ENCODE data around the gene COCH.
A peak's percentile ranks its signal among the peaks of the same experiment; 100 is the strongest.

COCH gene

GRCh38 chr14:30874120-30874998, at the start of gene COCH:
Gene COCH, plus strand, starts transcription at chr14:30874559. Its CDS starts 380 bp downstream, at chr14:30874939.
- peak; percentile 11 for DNase-seq (ENCODE audit: low read depth)

GRCh38 chr14:30826070-30826469, 48.3 kb upstream of the COCH start:
- DNase-seq (ENCODE audit: low read depth): no peak

DNA sequence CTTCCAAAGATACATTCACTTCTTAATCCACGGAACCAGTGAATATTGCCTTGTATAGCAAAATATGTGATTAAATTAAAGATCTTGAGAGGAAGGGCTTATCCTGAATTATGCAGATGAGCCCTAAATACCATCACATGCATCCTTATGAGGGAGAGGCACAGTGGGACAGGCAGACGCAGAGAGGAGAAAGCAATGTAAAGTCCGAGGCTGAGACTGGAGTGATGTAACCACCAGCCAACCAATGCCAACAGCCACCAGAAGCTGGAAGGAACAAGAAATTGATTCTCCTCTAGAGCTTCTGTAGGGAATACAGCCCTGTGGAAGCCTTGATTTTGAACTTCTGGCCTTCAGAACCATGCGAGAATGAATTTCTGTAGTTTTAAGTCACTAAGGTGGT, 44.5 kb upstream of the COCH start:
- no peak for DNase-seq (ENCODE audit: low read depth)

GRCh38 chr14:30834353-30834752, 40.0 kb upstream of the COCH start:
- DNase-seq (ENCODE audit: low read depth): no peak

GRCh38 chr14:30838351-30838750, 36.0 kb upstream of the COCH start:
- DNase-seq (ENCODE audit: low read depth): no peak

GRCh38 chr14:30840086-30840779, 34.1 kb upstream of the COCH start:
- DNase-seq (ENCODE audit: low read depth): no peak

DNA sequence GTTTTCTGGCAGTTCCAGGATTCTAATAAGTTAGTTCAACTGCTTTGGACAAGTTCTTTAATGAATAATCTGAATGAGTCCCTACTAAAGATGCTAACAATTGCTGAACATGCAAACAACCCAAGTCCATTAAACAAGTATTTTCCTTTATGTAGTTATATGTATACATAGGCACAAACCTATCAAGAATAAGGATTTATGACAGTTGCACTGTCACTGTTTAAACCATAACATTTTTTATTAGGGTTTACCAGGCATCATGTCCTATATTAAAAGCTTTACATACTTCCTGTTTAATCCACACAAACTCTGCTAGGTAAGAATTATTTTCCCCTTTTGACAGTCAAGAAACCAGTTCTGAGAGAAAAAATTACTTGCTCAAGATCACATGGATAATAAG, 31.9 kb upstream of the COCH start:
- no peak for DNase-seq (ENCODE audit: low read depth)

DNA sequence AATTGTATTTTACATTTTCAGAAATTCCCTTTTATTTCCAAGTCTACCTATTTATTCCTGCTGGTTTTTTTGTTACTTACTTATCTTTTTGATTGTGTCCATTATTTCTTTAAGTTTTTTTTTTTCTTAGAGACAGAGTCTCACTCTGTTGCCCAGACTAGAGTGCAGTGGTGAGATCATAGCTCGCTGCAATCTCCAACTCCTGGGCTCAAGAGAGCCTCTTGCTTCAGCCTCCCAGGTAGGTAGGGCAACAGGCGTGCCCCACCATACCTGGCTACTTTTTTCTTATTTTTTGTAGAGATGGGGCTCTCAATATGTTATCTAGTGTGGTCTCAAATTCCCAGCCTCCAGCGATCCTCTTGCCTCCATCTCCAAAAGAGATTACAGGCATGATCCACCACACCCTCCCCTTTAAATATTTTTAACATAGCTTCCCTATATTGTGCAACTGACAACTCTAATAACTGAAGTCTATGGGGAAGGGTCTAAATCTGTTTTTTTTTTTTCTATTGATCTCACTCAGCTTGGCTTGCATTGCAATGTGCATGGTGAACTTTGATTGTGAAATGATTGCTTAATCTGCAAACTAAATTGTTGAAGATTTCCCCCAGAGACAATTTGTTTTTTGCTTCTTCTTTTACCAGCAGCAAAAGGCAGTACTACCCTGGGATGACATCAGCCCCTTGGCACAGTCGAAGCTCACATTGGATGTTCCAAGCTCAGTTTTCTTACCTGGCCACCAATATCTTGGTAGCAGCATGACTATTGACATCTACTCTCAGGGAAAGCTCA, 25.7 kb upstream of the COCH start:
- DNase-seq (ENCODE audit: low read depth): no peak

- DNase-seq (ENCODE audit: low read depth): no peak
Observed at GRCh38 chr14:30849354-30849753, 25.0 kb upstream of the COCH start.

DNA sequence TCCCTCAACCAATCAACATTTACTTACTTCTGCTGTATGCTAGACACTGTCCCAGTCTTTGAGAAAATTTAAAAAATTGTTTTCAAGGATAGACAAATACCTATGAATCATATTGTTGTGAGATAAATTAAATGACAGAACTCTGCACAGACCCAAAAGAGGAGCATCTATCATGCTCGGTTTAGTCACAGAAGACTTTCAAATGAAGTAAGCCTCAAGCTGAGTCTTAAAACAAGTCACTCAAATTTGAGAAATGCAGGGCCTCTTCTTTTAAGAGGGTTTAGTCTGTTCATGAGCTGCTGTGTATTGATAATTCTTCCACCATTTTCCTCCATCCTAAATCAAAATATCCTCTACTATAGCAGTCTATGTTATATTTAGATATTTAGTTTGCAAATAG, 24.4 kb upstream of the COCH start:
- no peak for DNase-seq (ENCODE audit: low read depth)

DNA sequence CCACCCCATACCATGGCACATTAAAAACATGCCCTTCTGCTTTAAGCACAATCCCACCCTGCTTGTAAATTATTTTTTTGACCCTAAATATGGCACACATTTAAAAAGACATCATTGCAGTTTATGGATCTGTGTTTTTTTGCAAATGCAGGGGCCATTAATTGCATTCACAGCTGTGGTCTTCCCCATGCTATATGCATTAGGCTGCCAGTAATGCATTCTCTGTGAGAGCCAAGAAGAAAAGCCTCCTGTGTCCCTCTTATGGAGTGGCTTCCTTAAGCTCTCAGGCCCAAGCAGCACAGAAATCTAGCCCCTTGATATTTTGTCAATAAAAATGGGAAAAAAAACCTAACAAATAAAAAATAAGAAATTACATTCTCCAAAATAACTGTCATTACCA, 20.4 kb upstream of the COCH start:
- no peak for DNase-seq (ENCODE audit: low read depth)

GRCh38 chr14:30854492-30854891, 19.9 kb upstream of the COCH start:
- no peak for DNase-seq (ENCODE audit: low read depth)

DNA sequence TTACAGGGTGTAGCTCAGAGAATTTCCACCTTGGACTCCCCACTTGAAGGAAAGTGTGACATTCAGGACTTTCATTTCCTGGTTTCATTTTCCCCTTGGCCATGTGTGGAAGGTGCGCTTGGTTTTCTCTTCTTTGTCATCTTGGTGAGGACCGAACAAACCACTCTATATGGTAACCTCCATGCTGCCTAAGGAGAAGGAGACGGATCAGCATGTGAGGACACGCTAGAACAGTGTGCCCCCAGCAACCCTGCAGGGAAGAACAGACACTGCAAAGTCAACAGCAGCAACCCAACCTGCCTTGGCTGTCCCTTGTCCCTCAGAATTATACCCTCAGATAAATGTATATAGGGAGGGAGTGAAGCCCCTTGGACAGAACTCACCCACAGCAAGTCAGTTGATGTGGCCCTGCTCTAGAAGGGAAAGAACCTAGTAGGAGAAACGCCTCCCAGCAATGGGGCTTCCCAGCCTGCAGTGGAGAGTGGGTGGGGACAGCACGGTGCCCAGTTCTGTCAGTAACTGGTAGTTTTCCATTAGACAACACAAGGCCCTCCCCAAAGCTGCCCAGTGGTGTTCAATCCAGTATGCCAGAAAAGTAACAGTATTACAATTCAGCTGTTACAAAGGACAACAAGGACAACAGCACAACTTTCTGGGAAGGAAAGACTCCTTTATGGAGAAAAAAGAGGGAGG, 18.9 kb upstream of the COCH start:
- peak; percentile 10 for DNase-seq (ENCODE audit: low read depth)

GRCh38 chr14:30861200-30861599, 13.2 kb upstream of the COCH start:
- no peak for DNase-seq (ENCODE audit: low read depth)

DNA sequence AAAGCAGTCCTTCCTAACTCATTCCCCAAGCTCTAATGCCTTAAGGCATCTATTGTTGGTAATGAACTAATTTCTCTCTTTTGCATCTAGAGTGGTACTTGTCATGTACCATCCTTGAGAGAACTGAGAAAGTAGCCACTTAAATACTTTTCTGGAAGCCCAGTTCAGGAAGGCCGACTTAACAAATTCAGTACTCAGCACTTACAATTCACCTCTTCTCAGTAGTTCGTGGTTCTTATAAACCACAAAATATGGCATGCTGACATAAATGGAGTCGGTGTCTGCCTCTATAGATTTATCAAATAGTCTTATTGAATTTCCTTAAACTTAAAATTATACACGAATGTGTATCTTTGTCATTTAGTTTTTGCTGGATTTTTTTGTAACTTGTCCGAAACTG, 9.4 kb upstream of the COCH start:
- DNase-seq (ENCODE audit: low read depth): no peak

- no peak for DNase-seq (ENCODE audit: low read depth)
Observed at GRCh38 chr14:30868736-30869135, 5.6 kb upstream of the COCH start.

GRCh38 chr14:30869551-30870155, 4.7 kb upstream of the COCH start:
- no peak for DNase-seq (ENCODE audit: low read depth)

DNA sequence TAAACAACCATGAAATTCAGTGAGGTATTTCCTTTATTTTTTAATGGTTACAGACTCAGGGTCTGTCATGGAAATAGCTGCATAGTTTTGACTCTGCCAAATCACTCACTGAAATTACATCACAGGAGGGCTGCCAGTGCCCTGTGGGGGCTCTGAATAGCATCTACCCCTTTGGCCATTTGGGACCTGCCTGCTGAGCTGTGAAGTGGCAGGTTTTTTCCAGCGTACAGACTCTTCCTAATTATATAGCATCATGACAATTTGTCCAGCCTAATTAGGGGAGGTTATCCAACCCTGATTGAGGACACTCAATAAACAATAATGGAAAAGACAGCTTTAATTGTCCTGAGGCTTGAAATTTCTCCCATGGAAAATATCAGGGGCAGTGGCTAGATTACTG, 1.8 kb upstream of the COCH start:
- no peak for DNase-seq (ENCODE audit: low read depth)

GRCh38 chr14:30873308-30874119, 845 bp upstream of the COCH start:
- DNase-seq (ENCODE audit: low read depth): no peak

- no peak for DNase-seq (ENCODE audit: low read depth)
Observed at GRCh38 chr14:30874999-30875787, 834 bp downstream of the COCH start.
